Activated CD4-positive, alpha-beta T cell treated with anti-CD3 and anti-CD28 coated beads, Interleukin-2, amount 50 U/mL, for 4 hours (primary cell): ENCODE data around the gene HSBP1L1.

Source experiments
- DNase-seq, 2 experiments: peaks; one replicate each; pipeline ENCODE4 v3.0.0-alpha.2; 2020

HSBP1L1 gene

DNA sequence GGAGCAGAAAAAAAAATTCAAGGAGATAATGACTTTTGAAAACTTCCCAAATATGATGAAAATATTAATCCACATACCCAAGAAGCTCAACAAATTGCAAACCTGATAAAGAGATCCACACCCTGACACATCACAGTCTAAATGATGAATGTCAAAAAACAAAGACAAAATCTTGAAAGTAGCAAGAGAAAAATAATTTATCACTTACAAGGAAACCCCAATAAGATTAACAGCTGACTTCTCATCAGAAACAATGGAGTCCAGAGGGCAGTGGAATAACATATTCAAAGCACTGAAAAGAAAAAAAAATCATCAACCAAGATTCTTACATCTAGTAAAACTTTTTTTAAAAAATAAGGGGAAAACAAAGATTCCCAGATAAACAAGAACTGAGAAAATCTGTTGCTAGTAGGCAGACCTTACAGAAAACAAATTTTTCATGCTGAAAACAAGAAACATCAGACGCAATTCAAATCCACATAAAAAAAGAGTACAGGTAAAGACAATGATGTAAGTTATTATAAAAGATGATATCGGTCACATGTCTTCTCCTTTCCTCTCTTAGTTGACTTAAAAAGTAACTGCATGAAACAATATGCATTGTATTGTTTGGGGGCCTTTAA lies 34.3 kb upstream of the HSBP1L1 start:
- no peak for DNase-seq

DNA sequence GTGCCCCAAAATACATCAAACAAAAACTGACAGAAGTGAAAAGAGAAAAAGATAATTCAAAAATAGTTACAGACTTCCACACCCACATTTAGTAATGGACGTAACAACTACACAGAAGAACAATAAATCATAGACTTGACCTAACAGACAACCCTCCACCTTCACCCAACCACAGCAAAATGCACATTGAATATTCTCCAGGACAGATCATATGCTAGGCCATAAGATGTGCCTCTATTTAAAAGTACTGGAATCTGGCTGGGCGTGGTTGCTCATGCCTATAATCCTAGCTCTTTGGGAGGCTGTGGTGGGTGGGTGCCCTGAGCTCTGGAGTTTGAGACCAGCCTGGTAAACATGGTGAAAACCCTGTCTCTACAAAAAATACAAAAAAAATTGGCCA lies 33.0 kb upstream of the HSBP1L1 start:
- no peak for DNase-seq

- DNase-seq = no peak
Measured at GRCh38 chr18:79932907-79933306, 31.5 kb upstream of the HSBP1L1 start.

DNA sequence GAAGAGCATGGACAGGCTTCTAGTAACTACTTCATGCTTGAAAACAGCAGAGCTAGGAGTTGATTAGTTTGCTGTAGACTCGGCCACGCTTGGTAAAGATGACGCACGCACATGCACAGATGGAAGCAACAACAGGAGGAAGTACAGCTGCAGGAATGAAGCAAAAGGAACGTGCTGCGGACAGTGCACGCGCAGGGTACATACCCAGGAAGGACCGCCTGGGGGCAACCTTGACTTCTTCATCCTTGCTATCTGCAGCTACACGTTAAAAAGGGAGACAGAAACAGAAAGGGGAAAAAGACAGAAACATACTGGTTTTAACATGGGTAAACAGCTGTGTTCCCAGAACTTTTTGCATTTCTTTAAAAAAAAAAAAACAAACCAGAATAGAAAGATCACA lies 30.7 kb upstream of the HSBP1L1 start:
- DNase-seq = no peak

DNA sequence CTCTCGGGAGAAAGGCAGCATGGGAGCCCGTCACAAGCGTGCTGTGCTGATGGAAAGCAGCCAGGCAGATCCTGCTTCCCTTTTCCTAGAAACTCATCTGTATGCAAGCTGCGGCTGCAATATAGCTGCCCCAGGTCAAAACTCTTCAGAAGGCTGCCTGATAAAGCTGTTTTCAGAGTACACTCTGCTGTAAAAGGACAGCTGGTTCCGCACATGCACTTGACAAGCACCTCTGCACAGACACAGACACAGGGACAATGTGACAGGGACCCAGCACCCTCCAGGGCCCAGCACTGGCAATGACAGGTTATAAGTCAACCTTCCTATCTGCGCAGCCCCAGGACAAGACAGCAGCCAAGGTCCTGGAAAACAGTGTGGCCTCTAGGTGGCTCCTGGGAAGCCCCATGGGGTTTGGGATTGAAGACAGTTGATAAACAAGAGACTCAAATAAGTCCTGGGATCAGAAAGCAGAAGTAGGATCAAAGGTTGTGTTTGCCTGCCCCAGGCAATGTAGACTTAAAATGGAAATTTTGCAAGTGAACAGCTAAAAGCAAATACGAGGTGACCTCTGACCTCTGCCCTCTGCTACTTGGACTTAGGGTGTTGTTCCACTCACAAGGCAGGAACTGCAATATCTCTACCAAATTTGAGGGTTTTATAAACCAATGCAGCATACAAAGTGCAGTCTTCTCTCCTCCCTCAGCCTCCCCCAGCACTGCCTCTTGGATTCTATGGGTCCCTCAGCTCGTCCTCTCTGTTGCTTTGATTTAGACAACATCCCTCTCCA lies 29.9 kb upstream of the HSBP1L1 start:
- no peak for DNase-seq

GRCh38 chr18:79935098-79935480 lies 29.4 kb upstream of the HSBP1L1 start:
- DNase-seq = no peak

DNA sequence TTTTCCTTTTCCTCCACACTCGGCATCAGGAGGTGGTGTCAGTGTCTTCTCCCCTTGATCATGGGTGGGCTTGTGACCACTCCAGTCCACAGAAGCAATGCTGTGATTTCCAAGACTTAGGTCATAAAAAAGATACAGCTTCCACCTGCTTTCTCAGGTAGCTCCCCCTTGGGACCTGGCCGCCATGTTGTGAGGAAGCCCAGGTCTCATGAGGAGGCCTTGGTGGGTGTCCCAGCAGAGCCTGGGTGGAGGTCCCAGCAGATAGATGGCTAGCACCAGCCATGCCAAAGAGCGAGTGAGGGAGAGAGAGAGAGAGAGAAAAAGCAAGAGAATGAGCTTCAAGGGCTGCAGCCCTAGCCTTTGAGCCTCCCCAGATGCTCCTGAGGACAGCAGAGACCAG lies 28.9 kb upstream of the HSBP1L1 start:
- DNase-seq = no peak

DNA sequence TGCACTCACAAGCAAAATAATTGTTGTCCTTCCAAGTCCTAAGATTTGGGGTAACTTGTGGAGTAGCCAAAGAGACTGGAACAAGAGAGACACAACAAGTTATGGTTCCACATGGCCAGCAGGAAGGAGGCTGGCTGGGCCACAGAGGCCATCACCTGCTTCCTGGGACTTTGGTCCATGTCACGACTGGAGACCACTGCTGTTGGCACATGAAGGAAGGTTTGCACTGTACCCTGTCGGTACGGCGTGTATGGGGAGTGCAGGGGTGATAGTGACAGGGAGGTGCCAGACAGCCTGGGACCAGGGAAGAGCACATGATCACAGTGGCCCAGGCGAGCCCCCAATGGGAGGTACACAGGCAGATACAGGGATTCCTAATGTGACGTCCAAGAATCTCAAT lies 28.5 kb upstream of the HSBP1L1 start:
- DNase-seq = no peak

GRCh38 chr18:79936641-79937040 lies 27.8 kb upstream of the HSBP1L1 start:
- DNase-seq = no peak

DNA sequence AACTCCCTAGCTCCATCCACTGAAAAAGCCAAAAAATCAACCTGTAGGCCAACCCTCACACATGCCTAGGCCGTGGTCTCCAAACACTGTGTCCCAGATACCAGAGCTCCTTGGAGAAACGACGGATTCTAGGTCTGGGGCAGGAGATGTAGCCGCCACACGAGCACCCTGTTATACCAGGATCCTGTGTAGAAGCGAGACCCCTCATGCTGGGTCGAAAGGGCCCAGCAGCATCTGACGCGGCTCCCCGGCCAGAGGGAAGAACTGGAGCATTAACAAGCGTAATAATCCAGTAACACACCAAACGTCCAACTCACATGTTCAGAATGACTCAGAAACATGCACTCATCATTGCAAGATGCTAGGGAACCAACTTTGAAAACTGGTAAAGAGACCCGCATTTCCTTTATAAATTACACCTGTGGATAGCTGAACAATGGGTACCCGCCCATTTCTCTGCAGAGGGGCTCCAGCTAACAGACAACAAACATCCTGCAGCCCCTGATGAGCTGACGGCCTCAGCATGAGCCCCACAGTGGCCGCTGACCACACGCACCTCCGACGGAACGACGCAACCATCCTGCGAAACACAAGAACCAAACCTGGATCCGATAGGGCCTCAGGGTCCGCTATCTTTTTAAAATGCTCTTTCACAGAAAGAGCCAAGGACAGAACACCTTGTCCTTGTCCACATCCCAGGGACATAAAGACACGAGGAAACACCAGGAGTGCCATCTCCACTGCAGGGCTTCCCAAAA lies 27.2 kb upstream of the HSBP1L1 start:
- no peak for DNase-seq

- DNase-seq = no peak
Measured at GRCh38 chr18:79938196-79938595, 26.2 kb upstream of the HSBP1L1 start.

DNA sequence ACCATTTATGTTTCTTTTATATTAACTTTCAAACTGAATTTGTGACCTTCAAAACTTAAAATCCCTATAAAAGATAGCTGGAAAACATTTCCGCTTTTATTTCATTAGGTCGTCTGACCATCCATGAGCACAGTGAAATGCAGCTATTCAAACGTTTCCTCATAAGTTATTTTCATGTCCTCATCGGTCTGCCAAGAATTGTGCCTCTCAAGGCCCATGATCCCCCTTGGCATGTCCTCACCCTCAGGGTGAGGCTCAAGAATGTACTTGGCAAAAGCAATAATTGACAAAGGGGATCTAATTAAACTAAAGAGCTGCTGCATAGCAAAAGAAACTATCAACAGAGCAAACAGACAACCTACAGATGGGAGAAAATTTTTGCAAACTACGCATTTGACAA lies 25.3 kb upstream of the HSBP1L1 start:
- no peak for DNase-seq

GRCh38 chr18:79940126-79940813 lies 24.2 kb upstream of the HSBP1L1 start:
- no peak for DNase-seq

DNA sequence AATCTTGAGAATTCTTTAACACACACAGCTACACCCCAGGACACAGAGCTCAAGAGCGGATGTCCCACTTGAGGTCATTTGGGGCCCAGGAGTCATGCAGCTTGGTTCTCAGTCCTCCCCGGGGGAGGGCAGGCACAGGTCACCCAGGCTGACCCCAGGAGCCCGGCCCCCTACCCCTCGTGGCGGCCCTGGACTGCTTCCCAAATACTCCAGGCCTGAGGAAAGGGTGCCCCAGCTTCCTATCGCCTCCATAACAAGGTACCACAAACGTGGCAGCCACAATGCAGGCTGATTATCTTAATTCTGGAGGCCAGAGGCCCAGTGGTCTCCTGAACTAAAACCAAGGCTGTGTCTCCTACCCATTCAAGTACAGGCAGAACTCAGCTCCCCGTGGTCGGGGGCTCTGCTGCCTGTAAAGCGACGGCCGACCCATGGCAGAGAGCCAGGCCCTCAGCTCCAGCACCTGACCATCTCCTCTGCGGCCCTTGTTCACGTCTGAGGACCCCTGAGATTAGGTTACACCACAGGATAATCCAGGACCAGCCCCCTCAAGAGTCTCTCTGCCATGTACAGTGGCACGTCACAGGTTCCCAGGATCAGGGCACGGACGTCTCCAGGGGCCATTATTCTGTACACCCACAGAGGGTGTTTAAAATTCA lies 23.5 kb upstream of the HSBP1L1 start:
- no peak for DNase-seq

DNA sequence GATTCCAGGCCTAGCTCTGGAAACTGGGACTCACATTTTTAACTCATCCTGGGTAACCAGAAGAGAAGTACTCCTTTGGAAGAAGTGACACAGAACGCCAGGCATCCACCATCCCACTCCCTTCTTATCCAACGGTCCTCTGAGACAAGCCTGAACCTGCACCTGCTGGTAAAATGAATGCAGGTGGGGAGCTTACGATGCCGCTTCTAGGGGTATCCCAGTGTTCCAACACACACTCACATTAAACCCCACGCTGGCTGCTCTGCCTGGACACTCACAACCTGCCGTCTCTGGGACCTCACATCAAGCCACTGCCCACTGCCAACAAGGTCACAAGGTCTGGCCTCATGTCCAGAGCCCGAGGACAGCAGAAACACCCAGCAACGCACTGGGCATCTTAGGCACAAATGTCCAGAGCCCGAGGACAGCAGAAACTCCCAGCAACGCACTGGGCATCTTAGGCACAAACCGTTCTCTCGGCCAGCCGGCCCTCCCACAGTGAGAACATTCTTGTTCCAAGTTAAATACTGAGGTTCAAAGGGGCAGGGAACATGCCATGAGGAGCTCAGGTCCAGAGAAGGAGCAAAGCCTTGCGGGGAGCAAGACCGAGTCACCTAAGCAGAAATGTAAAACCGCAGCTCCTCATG lies 22.8 kb upstream of the HSBP1L1 start:
- DNase-seq = no peak

- no peak for DNase-seq
Measured at GRCh38 chr18:79942211-79942610, 22.2 kb upstream of the HSBP1L1 start.

- no peak for DNase-seq
Measured at GRCh38 chr18:79942786-79943607, 21.4 kb upstream of the HSBP1L1 start.

GRCh38 chr18:79943608-79944125 lies 20.8 kb upstream of the HSBP1L1 start:
- DNase-seq = no peak

- no peak for DNase-seq
Measured at GRCh38 chr18:79944126-79944731, 20.2 kb upstream of the HSBP1L1 start.

DNA sequence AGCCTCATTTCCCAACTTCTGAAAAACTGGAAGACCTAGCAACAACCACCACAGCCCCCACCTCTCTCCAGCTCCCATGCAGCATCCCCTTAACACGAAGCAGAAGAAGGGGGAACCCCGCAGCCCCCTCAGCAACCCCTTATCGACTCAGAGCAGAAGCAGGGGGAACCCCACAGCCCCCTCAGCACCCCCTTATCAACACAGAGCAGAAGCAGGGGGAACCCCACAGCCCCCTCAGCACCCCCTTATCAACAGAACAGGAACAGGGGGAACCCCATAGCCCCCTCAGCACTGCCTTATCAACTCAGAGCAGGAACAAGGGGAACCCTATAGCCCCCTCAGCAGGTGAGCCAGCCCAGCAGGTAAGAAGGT lies 19.7 kb upstream of the HSBP1L1 start:
- DNase-seq = no peak
